Measurements from ENCODE around the gene TRMT10A. TPM values are rescaled to one million over a fixed set of nuclear protein-coding genes. Genes with fewer than 3 reads are reported as not detected.

The TRMT10A gene
- total and polyA plus RNA-seq, 2 of the 13 experiments (the other 11 are each of a cell fraction or from before 2014, with no cell fraction given) = 3.9 to 12.6 TPM

- TF ChIP-seq KMT2A (CRISPR knock-in tag; IDR thresholded peaks at IDR 0.05) = no peak
- TF ChIP-seq HMG20B (CRISPR knock-in tag; conservative IDR thresholded peaks at IDR 0.05) = no peak
- TF ChIP-seq MED8 (CRISPR knock-in tag; IDR thresholded peaks at IDR 0.05; ENCODE audit: insufficient replicate concordance) = no peak
- TF ChIP-seq E2F2 (CRISPR knock-in tag; IDR thresholded peaks at IDR 0.05; ENCODE audit: borderline replicate concordance) = no peak
- TF ChIP-seq HNRNPLL (IDR thresholded peaks at IDR 0.05; ENCODE audit: low read depth, low read length, poor library complexity, severe bottlenecking) = no peak
- TF ChIP-seq ZKSCAN1 (IDR thresholded peaks at IDR 0.05; ENCODE audit: low read length) = no peak
- no peak for TF ChIP-seq ZNF605 (CRISPR knock-in tag; IDR thresholded peaks at IDR 0.05)
- TF ChIP-seq TGIF2 (CRISPR knock-in tag; IDR thresholded peaks at IDR 0.05) = no peak
- peak; percentile 38; the same call in 1 of the 2 replicates for TF ChIP-seq THRA (CRISPR knock-in tag; IDR thresholded peaks at IDR 0.05; ENCODE audit: borderline replicate concordance)
- no peak for TF ChIP-seq ZNF772 (CRISPR knock-in tag; IDR thresholded peaks at IDR 0.05)
- no peak for TF ChIP-seq ZNF570 (CRISPR knock-in tag; IDR thresholded peaks at IDR 0.05; ENCODE audit: borderline replicate concordance)
- TF ChIP-seq ZNF567 (CRISPR knock-in tag; IDR thresholded peaks at IDR 0.05; ENCODE audit: borderline replicate concordance) = no peak
- peak; percentile 78 for TF ChIP-seq BCL6 (CRISPR knock-in tag; IDR thresholded peaks at IDR 0.05)
- peak; percentile 50 for TF ChIP-seq PATZ1 (CRISPR knock-in tag; IDR thresholded peaks at IDR 0.05)
- no peak for TF ChIP-seq CREB1 (IDR thresholded peaks at IDR 0.05)
- no peak for TF ChIP-seq CREB1 (CRISPR knock-in tag; IDR thresholded peaks at IDR 0.05)
- TF ChIP-seq ZNF354B (CRISPR knock-in tag; IDR thresholded peaks at IDR 0.05) = no peak
- no peak for TF ChIP-seq SP2 (CRISPR knock-in tag; IDR thresholded peaks at IDR 0.05)
- TF ChIP-seq BRCA1 (CRISPR knock-in tag; IDR thresholded peaks at IDR 0.05) = no peak
- no peak for TF ChIP-seq GMEB1 (CRISPR knock-in tag; IDR thresholded peaks at IDR 0.05; ENCODE audit: borderline replicate concordance)
- no peak for TF ChIP-seq DNMT3B (CRISPR knock-in tag; conservative IDR thresholded peaks at IDR 0.05)
These were observed 27.0 kb downstream of the TRMT10A start (continued) for GRCh38 chr4:99536848-99537247.

All from HepG2 (cell line).